ENCODE results near the gene CRCP. TPM values are rescaled to one million over a fixed set of nuclear protein-coding genes. Genes with fewer than 3 reads are reported as not detected.

The CRCP gene
- total and polyA plus RNA-seq, 2 of the 13 experiments (the other 11 are each of a cell fraction or from before 2014, with no cell fraction given): 22.7 to 31.0 TPM

GRCh38 chr7:66150471-66150870 lies 35.8 kb downstream of the CRCP start (continued):
- no peak for TF ChIP-seq CENPBD1 (CRISPR knock-in tag; IDR thresholded peaks at IDR 0.05; ENCODE audit: borderline replicate concordance, low read depth)
- TF ChIP-seq ZNF547 (CRISPR knock-in tag; IDR thresholded peaks at IDR 0.05): no peak
- TF ChIP-seq DRAP1 (CRISPR knock-in tag; IDR thresholded peaks at IDR 0.05): no peak
- no peak for TF ChIP-seq ZBTB42 (CRISPR knock-in tag; IDR thresholded peaks at IDR 0.05)
- TF ChIP-seq TMF1 (CRISPR knock-in tag; IDR thresholded peaks at IDR 0.05; ENCODE audit: low read depth): no peak
- TF ChIP-seq UBTF (CRISPR knock-in tag; IDR thresholded peaks at IDR 0.05): no peak
- no peak for TF ChIP-seq BRCA1 (CRISPR knock-in tag; IDR thresholded peaks at IDR 0.05)
- no peak for TF ChIP-seq MED8 (CRISPR knock-in tag; IDR thresholded peaks at IDR 0.05; ENCODE audit: insufficient replicate concordance)
- no peak for TF ChIP-seq FOXM1 (CRISPR knock-in tag; IDR thresholded peaks at IDR 0.05)
- TF ChIP-seq THAP11 (CRISPR knock-in tag; IDR thresholded peaks at IDR 0.05): no peak
- TF ChIP-seq ZNF431 (CRISPR knock-in tag; IDR thresholded peaks at IDR 0.05; ENCODE audit: borderline replicate concordance, low read depth): no peak
- TF ChIP-seq NRL (CRISPR knock-in tag; IDR thresholded peaks at IDR 0.05; ENCODE audit: borderline replicate concordance): no peak
- TF ChIP-seq PAWR (CRISPR knock-in tag; IDR thresholded peaks at IDR 0.05; ENCODE audit: borderline replicate concordance): no peak
- TF ChIP-seq POGZ (CRISPR knock-in tag; IDR thresholded peaks at IDR 0.05): peak; percentile 49; the same call in 1 of the 2 replicates
- TF ChIP-seq MIXL1 (CRISPR knock-in tag; IDR thresholded peaks at IDR 0.05): 0 out of 2 replicates have a peak, but pooled peaks have one; percentile 13
- TF ChIP-seq ZNF224 (CRISPR knock-in tag; IDR thresholded peaks at IDR 0.05): no peak
- no peak for TF ChIP-seq NFE2 (CRISPR knock-in tag; IDR thresholded peaks at IDR 0.05)
- TF ChIP-seq RCOR2 (CRISPR knock-in tag; IDR thresholded peaks at IDR 0.05): no peak
- TF ChIP-seq, protein P1, sequence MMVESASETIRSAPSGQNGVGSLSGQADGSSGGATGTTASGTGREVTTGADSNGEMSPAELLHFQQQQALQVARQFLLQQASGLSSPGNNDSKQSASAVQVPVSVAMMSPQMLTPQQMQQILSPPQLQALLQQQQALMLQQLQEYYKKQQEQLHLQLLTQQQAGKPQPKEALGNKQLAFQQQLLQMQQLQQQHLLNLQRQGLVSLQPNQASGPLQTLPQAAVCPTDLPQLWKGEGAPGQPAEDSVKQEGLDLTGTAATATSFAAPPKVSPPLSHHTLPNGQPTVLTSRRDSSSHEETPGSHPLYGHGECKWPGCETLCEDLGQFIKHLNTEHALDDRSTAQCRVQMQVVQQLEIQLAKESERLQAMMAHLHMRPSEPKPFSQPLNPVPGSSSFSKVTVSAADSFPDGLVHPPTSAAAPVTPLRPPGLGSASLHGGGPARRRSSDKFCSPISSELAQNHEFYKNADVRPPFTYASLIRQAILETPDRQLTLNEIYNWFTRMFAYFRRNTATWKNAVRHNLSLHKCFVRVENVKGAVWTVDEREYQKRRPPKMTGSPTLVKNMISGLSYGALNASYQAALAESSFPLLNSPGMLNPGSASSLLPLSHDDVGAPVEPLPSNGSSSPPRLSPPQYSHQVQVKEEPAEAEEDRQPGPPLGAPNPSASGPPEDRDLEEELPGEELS (CRISPR knock-in tag; IDR thresholded peaks at IDR 0.05): 0 out of 2 replicates have a peak, but pooled peaks have one; percentile 24
- no peak for TF ChIP-seq MZF1 (CRISPR knock-in tag; IDR thresholded peaks at IDR 0.05; ENCODE audit: borderline replicate concordance)
- no peak for TF ChIP-seq CBX1 (IDR thresholded peaks at IDR 0.05; ENCODE audit: low read depth)
- TF ChIP-seq, protein P2, sequence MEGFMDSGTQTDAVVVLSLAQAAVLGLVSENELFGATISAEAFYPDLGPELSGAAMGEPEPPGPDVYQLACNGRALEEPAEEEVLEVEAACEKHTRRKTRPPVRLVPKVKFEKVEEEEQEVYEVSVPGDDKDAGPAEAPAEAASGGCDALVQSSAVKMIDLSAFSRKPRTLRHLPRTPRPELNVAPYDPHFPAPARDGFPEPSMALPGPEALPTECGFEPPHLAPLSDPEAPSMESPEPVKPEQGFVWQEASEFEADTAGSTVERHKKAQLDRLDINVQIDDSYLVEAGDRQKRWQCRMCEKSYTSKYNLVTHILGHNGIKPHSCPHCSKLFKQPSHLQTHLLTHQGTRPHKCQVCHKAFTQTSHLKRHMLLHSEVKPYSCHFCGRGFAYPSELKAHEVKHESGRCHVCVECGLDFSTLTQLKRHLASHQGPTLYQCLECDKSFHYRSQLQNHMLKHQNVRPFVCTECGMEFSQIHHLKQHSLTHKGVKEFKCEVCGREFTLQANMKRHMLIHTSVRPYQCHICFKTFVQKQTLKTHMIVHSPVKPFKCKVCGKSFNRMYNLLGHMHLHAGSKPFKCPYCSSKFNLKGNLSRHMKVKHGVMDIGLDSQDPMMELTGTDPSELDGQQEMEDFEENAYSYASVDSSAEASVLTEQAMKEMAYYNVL (CRISPR knock-in tag; IDR thresholded peaks at IDR 0.05; ENCODE audit: borderline replicate concordance): no peak
- TF ChIP-seq ZNF800 (CRISPR knock-in tag; IDR thresholded peaks at IDR 0.05): no peak

Measured in HepG2 (cell line).